HEK293T (cell line): Measurements from ENCODE around the gene GSTT2B.
A peak's percentile ranks its signal among the peaks of the same experiment; 100 is the strongest.

Source experiments
- BHLHE40 ChIP-seq: fragments of 450-650 bp; IDR thresholded peaks from 2 replicates; pipeline ENCODE4 v1.6.1; 2016; ENCODE audit warnings: mild to moderate bottlenecking, moderate library complexity, borderline replicate concordance
- CTBP1 ChIP-seq: fragments of 450-650 bp; IDR thresholded peaks from 2 replicates; pipeline ENCODE4 v1.6.1; 2016; ENCODE audit warnings: borderline replicate concordance
- ELF4 ChIP-seq: fragments of 450-650 bp; IDR thresholded peaks from 2 replicates; pipeline ENCODE4 v1.6.1; 2017; ENCODE audit warnings: antibody characterized with exemption
- FOXK2 ChIP-seq: fragments of 450-650 bp; IDR thresholded peaks from 2 replicates; pipeline ENCODE4 v1.6.1; 2016; ENCODE audit warnings: mild to moderate bottlenecking
- FOXM1 ChIP-seq: fragments of 450-650 bp; IDR thresholded peaks from 2 replicates; pipeline ENCODE4 v1.6.1; 2017; ENCODE audit warnings: mild to moderate bottlenecking, borderline replicate concordance
- HDGF ChIP-seq: fragments of 450-650 bp; IDR thresholded peaks from 2 replicates; pipeline ENCODE4 v1.6.1; 2017; ENCODE audit warnings: antibody characterized with exemption, borderline replicate concordance
- NFRKB ChIP-seq: fragments of 450-650 bp; IDR thresholded peaks from 2 replicates; pipeline ENCODE4 v1.6.1; 2016; ENCODE audit warnings: mild to moderate bottlenecking, moderate library complexity
- SP1 ChIP-seq: fragments of 450-650 bp; IDR thresholded peaks from 2 replicates; pipeline ENCODE4 v1.6.1; 2017
- SUZ12 ChIP-seq: fragments of 450-650 bp; IDR thresholded peaks from 2 replicates; pipeline ENCODE4 v1.6.1; 2016; ENCODE audit warnings: mild to moderate bottlenecking
- TARDBP ChIP-seq: fragments of 450-650 bp; IDR thresholded peaks from 2 replicates; pipeline ENCODE4 v1.6.1; 2016

DNA sequence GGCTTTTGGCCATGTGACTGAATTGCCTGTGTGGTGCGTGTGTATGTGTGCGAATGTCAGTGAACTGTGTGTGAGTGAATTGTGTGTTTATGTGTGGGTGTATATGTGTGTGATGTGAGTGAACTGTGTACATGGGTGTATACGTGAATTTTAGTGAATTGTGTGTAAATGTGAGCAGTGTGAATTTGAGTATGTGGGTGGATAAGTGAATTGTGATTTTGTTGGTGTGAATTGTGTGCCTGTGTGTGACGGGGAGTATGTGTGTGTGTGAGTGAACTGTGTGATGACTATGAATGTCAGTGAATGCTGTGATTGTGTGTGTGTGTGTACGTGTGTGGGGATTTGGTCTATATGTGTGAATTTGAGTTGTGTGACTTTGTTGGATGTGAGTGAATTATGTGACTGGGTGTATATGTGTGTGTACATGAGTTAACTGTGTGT, 9.2 kb upstream of the GSTT2B start:
- TF ChIP-seq BHLHE40 (no peak), CTBP1 (no peak), FOXK2 (no peak), FOXM1 (no peak), HDGF (no peak), TARDBP (peak; percentile 100), SUZ12 (no peak), ELF4 (no peak), NFRKB (no peak), SP1 (no peak)
